ENCODE measurements around the gene BPIFB1.

Gene BPIFB1

DNA sequence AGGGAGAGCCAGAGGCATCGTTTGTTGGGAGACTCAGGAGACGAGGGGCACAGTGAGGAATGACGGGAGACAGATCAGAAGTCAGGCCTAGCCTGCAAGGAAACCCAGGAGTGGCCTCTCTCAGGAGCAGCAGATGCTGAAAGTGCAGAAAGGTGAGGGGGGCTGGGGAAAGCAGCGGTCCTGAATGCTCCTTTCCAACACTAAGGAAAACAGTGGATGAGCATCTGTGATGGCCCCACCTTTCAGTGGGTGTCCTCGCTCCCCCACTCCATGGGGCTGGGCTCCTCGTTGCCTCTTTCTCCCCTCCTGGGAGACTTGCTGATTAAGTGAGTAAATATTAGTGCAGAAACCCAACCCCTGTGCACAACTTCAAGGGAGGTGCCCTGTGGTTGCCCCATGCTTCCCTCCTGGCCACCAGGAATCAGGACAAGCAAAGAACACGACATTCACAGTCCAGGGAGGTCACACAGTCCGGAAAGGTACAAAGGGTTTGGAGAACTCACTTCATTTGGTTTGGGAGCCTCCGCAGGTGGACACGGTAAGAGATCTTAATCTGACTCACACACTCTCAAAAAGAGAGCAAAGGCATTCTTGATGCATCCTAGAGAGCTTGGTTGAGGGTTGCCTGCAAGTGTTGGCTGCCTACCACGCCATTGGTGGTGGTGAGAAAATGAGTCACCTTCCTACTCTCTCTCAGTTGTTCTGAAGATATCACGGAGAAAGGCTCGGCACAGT, 9.7 kb upstream of the BPIFB1 start:
- no peak for DNase-seq

DNA sequence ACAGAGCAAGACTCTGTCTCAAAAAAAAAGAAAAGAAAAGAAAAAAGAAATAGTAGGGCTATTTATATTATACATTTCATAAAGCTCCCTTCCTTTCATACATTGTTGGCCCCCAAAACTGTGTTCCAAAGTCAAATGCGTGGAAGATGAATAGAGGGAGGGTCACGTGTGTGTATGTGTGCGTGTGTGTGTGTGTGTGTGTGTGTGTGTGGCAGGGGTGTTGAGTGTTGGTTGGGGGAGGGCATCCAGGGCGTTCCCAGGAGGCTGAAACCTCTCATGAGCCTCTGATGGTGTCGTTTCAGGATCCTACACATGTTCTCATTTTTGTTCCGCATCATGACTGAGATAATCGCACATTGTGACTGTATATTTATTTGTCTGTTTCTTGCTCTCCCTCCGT, 7.8 kb upstream of the BPIFB1 start:
- no peak for DNase-seq

DNA sequence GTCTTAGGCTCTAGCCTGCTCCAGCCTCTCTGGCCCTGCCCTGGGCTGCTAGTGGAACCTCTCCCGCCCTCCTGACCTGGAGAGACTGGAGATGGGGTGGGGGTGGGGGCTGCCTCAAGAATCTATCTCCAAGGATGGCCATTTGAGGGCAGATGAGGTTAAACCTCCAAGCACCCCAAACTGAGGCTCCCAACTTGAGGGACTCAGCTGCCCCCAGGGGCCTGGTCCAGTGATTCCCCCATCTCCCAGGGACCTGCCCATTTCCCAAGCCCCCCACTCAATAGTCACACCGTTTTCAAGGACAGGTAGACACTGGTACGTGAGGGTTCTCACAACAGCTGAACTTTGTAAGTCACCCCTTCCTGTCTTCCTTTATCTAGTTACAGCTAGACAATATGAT, 7.1 kb upstream of the BPIFB1 start:
- DNase-seq = no peak

DNA sequence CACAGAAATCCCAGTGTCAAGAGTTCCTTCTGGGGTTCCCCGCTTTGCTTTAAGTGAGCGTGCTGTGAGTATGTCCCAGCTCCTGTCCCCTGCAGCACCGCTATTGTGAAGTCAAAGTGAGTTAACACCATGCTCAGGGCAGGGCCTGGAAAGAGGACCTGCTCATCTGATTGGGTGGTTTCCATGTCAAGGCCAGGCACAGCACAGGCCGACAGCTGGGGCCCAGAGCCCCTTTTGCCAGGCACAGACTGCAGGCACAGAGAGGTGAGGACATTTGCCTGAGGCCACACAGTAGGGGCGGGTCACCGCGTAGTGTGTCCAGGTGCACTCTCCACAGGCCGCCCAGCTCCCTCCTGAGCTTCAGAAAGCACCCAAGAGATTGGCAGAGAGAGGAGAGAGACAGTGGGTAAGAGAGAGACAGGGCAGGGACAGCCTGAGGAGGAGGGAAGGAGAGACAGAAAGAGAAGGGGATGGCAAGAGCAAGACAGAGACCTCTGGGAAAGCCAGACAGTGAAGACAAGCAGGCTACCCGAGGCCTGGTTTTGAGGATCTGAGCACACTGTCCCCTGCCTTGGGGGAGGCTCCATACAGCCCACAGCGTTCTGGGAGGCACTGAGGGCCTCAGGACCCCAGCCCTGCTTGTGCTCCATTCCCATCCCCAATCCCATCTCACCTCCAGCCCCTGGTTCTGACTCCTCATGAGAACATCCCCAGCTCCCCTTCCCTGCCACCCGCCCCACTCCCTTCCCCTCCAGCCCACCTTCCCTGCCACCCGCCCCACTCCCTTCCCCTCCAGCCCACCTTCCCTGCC, 6.5 kb upstream of the BPIFB1 start:
- no peak for DNase-seq

DNA sequence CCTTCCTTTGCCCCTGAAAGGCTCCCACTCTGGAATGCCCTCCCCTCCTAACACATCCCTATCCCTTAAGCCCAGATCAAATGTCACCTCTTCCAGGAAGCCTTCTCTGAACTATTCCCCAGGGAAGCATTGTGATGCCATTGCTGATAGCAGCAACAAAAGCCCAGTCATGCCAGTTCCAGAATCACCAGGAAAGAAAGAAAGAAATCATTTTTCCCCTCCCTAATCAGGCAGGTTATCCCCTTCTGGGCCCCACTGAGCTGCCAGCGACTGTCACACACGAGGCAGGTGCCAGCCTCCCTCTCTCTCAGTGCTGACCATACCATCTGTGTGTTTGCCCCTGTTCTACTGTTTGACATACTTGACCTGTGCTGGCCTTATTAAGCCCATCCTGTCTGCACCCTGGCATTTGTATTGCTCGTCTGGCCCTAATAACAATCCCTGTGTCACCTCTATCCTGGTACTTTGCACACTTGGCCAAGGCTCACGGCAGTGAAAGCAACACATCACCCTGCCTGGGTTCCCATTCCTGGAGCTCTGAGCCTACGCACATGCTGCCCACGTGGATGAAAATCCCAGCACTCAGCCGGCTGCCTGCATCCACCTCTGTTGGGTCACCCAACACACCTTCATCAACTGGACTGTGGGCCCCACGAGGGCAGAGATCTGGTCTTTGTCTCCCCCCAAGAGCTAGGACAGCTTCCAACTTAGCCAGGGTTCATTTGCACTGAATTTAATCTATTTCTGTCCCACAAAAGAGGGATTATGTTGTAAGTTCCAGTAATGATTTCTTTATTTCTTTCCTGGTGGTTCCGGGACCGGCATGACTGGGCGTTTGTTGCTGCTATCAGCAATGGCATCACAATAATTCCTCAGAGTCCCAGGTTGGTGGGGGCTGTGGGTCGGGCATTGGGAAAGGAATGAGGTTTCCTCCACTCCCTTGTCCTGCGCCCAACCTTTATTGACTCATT, 5.3 kb upstream of the BPIFB1 start:
- DNase-seq = no peak

DNA sequence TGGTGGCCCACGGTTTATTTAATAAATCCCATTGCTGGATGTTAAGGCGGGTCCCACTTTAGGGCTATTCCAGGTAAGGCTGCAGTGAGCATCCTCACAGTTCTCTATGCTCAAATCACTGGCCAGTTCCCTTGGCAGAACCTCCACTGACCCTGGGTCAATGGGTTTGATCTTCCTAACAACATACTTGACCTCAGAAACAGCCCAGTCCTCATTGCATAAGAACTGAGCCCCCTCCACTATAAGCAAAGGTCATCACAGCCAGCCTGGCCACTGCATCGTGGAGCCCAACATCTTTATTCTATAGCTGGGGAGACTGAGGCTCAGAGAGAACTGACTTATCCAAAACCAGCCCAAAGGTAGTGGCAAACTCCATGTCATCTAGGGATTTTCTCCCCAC, 4.3 kb upstream of the BPIFB1 start:
- DNase-seq = no peak

DNA sequence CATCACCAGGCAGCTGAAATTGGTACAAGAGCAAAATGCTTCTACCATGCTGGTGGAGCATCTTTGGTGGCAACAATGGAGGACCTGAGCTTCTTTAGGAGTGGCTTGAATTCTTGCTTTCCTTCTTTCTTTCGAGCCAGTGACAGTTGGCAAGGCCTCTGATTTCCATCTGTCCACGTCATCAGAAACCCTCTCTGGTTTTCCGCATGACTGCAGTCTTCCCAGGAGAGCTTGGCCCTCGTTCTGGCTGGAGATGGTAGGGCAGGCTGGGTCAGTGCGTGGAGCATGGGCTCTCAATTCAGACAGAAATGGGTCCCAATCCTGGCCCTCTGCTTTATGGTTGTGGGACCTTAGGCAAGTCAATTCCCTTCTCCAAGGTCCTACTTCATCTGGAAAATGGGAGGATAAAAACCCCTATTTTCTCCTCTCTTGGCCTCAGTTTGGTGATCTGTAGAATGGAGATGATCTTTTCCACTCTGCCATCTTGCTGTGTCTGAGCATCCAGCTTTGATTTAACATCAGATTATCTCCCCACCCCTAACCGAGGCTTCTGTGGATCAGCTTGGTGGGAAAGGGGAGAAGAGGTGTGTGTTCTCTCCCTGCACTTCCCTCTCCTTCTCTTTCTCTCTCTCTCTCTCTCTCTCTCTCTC, 3.6 kb upstream of the BPIFB1 start:
- DNase-seq = no peak

DNA sequence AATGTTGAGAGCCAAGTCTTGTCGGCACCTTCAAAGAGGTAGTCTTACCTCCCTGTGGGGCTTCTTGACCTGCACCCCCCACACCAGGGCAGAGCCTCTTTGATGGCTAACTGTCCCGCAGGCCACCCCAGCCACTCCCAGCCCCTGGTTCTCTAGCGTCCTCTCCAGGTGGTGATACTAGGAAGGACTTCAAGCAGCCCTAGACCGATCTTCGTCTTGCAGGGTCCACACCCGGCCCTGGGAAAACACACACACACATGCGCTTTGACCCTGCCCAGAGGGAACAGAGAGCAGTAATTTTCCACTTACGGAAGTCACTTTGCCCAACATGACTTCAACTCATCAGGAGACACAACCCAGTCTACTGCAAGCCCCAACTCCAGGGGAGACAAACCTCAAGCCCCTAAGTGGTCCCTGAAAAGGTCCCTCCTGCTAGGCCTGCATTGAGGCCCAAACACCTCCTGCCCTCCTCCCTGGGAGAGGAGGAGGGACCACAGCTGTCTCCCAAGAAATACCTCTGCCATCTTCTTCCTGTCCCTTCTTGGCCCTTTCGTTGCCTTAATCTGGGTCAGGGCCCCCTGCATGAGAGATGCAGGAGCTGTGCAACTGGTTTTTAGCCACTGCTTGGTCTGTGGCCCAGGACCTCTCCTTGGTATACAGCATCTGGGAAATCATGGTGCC, 2.9 kb upstream of the BPIFB1 start:
- no peak for DNase-seq

DNA sequence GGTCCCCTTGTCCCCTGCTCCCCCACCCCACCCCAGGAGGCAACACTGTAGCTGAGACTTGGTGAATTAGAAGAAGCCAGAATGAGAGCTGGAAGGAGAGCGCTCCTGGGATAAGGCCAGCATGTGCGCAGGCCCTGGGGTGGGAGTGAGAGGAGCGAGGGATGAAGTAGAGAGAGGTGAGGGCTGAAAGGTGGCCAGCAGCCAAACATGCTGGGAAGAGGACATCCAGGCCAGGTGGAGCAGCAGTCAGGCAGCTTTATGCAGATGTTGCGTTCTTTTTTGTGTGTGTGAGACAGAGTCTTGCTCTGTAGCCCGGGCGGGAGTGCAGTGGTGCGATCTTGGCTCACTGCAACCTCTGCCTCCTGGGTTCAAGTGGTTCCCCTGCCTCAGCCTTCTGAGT, 2.2 kb upstream of the BPIFB1 start:
- DNase-seq = no peak

DNA sequence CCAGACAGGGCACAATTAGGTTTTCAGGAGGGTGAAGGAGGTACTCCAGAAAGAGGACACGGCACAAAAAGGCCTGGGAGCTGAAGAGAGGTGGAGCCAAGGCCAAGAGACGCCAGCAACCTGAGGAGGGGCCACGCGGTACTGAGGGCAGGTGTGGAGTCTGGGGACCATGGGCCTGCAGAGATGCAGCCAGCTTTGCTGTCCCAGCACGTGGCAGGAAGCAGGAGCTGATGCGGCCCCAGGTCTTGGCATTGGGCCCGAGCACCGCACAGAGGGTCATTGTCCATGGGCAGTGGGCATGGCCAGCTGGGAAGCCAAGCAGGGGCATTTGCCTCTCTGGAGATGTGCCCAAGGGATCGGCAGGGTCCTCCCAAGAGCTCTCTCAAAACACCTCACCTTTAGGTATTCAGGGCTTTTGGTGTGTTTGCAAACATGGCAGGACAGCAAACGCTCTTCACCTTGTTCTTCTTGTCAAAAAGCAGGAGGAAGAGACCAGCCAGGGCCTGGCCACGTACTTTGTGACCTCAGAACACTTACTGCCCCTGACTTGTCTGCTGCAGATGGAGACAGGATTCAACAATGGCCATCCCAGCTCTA, 1.4 kb upstream of the BPIFB1 start:
- no peak for DNase-seq

DNA sequence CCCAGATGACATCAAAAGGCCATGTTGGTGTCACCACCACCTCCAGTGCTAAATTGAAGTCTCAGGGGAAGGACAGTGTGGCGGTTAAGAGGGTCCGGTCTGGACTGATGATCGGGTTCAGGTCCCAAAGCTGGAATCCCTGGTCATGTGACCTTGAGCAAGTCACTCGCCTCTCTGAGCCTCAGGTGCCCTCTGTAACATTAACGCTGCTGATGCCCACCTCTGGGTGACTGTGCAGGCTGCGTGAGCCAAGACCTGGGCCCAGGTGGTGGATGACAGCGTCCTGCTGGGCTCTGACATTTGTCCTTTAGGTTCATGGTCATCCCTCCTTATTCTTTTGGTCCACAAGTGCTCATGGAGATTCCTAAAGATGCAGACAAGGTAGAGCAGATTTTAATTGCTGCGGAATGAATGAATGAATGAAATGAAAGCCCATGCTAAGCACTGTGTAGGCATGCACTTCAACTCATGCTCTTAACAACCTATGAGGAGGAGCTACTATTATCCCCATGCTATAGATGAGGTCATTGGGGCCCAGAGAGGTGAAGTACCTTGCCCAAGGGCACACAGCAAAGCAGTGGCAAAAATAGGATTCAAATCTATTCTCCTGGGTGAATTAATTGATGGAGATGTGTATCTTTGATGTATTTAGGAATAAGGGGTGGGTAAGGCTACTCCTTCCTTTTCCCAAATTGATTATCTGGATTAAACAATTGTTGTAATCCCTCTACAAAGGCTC, 649 bp upstream of the BPIFB1 start:
- no peak for DNase-seq

DNA sequence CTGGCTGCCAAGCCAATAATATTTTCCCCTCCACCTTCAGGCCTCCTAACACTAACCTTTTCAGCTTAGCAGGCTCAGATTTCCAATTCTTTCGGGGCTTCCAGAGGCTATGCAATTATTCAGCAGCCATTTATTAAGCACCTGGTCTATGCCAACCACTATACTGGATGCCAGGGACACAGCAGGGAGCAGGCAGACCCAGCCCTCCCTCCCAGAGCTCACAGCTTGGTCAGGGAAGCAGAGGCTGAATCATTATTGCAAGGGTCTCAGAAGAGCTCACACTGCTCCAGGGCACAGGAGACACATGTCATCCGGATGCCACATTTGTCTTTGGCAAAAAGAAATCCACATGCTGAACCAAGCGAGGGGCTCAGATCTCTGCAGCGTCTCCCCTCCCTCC, 1.3 kb downstream of the BPIFB1 start:
- no peak for DNase-seq

DNA sequence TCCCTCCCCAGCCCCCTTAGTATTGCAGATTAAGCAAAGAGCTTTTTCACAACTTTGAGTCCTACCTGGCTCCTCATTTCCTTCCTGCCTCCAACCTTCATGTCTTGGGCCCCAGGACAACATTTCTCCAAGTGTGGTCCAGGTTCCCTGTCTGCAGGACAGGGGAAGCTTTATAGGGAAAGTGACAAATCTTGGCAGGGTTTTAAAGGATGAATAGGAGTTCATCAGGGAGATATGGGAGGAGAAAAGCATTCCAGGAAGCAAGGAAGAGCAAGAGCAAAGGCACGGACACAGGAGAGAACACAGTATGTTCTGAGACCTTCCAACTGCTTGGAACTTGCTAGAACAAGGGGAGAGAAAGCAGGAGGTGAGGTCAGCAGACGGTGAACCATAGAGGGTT, 1.9 kb downstream of the BPIFB1 start:
- DNase-seq = no peak

DNA sequence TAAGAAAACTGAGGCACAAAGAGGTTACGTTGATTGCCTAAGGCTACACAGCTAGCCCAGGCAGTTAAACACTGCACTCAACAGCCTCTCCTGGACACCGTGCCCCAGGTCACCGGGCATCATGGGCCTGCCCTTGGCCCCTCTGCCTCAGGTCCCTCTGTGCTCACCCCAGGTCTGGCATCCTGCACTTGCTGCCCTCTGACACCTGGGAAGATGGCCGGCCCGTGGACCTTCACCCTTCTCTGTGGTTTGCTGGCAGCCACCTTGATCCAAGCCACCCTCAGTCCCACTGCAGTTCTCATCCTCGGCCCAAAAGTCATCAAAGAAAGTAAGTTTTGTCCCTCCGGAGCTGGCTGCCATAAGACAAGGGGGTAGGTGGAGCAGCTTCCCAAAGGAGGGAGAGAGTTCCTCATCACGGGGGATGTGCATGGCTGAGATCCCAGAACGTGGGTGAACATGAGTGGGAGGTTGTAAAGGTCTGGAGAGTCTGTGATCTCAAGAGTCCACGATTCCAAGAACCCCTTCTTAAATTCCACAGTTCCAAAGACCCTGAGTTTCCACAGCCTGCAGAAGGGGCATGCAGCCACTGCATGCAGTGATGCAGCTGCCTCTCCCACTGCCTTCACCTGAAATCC, 3.0 kb downstream of the BPIFB1 start:
- no peak for DNase-seq

DNA sequence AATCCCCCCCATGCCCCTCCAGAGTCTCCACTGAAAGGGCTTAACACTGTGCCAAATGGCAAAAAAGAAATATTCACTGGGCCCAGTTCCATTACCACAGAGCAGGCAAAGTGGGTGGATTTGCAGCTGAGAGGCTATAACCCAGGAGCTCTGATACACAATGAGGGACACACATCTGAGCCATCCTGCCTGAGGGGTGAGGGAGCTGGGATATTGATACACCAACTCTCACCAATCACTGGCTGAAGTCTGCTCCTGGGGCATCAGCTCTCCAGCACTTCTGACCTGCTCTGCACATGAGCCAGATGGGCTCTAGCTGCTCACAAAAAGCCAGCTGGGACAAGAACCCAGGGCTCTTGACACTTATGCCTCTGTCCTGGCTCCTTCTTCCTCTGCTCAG, 4.9 kb downstream of the BPIFB1 start:
- DNase-seq = no peak

DNA sequence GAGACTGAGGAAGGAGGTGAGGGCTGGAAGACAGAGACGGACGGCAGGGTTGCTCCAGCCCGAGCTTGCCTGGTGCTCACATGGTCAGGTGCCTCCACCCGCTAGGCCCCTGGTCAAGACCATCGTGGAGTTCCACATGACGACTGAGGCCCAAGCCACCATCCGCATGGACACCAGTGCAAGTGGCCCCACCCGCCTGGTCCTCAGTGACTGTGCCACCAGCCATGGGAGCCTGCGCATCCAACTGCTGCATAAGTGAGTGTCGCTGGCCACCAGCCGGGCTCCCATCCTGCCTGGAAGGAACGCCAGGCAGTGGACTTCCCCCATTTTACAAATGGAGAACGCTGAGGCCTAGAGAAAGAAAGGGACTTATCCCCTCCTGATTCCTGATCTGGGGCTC, 7.8 kb downstream of the BPIFB1 start:
- DNase-seq = no peak

DNA sequence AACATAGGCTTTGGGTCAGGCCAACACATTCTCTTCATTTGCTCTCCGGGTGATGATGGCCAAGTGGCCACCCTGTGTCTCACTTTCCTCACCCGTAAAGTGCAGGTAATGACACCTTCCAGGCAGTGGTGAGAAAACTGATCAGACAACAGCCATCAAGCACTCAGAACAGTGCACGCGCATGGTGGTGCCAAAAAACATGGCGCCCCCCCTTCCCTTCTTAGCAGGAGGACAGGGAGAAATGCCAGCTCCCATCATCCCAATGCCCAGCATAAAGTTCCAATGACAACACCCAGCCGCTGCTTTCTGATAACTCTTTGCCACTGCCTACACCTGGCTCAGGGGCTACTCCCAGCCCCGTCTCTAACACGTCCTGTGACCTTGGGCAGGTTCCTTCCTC, 8.4 kb downstream of the BPIFB1 start:
- no peak for DNase-seq

DNA sequence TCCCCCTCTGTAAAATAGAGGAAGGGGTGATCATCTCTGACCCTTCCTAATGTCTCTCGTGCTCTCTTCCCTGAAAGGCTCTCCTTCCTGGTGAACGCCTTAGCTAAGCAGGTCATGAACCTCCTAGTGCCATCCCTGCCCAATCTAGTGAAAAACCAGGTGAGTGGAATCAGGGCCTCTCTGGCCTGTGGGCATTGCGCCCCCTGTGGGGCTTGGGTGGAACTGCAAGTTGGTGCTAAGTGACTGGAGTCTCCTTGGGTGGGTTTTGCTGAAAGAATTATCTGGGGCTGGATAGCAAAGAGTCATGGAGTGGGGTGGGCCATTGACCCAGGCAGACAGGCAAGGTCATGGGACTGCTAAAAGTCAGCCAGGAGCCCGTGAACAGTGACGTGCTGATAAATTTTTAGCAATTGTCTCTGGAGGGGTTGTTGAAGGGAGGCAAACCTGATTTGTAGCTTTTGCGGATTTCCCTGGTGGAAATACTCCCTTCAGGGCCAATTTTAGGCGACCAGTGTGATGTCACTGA, 8.9 kb downstream of the BPIFB1 start:
- peak; percentile 77 to 79 for DNase-seq

DNA sequence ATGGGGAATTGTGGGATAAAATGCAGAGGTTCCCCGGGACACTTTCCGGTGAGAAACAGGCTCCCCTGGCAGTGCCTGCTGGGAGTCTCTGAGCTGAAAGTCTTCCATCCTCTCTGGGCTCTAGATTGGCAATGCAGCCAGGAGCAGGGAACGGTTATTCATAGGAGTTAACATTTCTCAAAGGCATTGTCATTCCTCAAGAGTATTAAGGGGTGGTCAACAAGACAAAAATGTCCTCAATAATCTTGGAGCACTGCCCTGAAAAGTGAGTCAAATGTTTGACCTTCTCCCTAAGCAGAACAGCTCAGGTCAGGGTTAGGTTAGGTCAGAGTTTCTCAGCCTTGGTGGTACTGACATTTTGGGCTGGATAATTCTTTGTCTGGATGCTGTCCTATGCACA, 13.2 kb downstream of the BPIFB1 start:
- DNase-seq = no peak

DNA sequence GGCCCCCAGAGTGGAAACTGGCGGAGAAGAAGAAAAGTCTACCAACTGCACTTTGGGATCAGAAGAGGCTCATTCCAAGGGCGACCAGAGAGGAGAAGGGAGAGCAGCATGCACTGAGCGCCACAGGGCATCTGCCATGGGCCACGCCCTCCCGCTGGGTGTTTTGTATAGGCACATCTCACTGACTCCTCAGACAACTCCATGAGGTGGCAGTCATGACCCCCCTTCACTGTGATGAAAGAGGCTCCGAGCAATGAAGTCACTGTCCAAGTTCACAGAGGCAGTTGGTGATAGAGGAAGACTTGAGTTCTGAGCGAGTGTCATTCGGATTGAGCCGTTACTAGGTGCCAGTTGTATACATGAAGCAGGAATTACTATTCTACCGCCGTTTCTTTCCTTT, 15.4 kb downstream of the BPIFB1 start:
- no peak for DNase-seq
